Erythroblast (primary cell): ENCODE data around the gene NFE2L3.

Experiments
- GATA1 ChIP-seq: IDR thresholded peaks from 2 replicates; pipeline ENCODE4 v1.6.1; 2011; ENCODE audit warnings: low read depth, mild to moderate bottlenecking, control low read depth, low read length, moderate library complexity
- POLR2A ChIP-seq: IDR thresholded peaks from 2 replicates; pipeline ENCODE4 v1.6.1; 2011; ENCODE audit warnings: mild to moderate bottlenecking, low read length

DNA sequence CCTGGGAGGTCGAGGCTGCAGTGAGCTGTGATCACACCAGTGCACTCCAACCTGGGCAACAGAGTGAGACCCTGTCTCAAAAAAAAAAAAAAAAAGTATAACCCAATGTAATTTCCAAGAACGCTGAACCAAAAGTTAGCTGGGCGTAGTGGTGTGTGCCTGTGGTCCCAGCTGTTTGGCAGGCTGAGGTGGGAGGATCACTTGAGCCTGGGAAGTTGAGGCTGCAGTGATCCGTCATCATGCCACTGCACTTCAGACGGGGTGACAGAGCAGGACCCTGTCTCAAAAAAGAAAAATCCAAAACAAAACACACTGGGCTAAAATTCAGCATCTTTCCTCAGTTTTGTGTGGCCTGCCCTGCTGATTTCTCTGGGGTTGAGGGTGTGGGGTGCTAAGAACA lies 27.4 kb downstream of the NFE2L3 start:
- TF ChIP-seq POLR2A (no peak), GATA1 (no peak)
